Fibroblast of gingiva (primary cell): ENCODE measurements around the gene GATAD1.
A peak's percentile ranks its signal among the peaks of the same experiment; 100 is the strongest.
"Not testable (repeated sequence)": the region's sequence is repeated elsewhere in the genome, so short reads cannot be mapped to it uniquely, and the experiment has no call there.

ENCODE experiments used
- DNase-seq: peaks from one replicate; pipeline ENCODE4 v3.0.0-alpha.2; 2011; ENCODE audit warnings: low read depth

Gene GATAD1

DNA sequence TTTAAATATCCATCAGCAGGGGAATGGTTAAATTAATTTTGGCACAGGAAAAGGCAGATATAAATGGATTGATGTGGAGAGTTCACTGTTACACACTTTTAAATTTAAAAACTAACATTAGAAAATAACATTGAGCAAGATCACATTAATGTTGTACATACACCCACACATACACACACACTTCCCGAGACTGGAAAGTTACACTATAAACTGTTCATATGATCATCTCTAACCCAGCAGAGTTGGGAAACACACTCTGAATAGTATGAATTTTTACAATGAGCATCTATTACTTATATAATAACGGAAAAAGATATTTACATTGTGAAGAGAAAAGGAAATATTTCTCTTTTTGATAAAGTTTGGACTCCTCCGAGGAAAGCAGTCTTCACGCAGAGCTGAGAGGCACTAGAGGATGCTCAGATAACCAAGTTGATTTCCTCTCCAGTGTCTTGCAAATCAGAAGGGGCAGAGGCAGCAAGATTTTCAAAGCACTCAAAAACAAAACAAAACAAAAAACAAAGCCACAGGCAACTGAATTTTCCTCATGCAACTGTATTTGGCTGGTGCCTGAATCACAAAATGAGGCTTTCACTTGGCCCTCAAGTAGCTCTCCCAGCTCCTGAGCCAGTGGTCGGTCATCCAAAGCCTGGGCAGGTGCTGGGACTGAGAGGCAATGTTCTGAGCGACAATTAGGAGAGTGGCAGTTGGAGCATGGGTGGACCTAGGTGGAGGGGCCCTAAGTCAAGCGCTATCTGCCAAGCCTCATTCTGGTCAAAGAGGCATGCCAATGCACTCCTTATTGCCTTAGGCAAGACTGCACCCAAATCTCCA, 10.5 kb upstream of the GATAD1 start:
- no peak for DNase-seq

GRCh38 chr7:92437956-92438491, 9.3 kb upstream of the GATAD1 start:
- no peak for DNase-seq

DNA sequence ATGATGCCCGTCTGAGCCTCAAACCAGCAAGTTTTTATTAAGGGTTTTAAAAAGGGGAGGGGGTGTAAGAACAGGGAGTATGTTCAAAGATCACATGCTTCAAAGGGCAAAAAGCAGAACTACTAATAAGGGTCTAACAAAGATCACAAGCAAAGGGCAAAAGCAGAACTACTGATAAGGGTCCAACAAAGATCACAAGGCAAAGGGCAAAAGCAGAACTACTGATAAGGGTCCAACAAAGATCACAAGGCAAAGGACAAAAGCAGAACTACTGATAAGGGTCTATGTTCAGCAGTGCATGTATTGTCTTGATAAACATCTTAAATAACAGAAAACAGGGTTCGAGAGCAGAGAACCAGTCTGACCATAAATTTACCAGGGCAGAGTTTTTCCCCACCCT, 4.6 kb upstream of the GATAD1 start:
- DNase-seq: not testable (repeated sequence)

GRCh38 chr7:92446869-92447344, 375 bp upstream of the GATAD1 start:
- no peak for DNase-seq

GRCh38 chr7:92448205-92448747, 994 bp downstream of the GATAD1 start:
- peak; percentile 50 for DNase-seq

DNA sequence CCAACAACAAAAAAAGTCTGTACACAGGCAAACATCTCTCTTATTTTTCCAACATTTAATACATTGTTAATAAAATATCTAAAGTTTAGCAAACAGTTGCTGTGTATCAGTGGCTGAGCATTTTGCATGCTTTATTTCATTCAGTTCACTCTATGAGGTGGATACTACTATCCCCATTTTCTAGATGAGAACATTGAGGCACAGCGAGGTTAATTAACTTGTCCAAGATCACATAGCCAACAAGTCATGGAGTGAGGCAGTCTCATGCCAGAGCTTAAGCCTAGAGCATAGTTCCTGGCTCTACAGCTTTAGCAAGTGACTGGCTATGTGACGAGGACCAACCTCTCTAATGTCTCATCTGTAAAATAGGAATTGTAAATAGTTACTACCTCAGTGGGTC, 4.4 kb downstream of the GATAD1 start:
- no peak for DNase-seq

GRCh38 chr7:92456236-92456635, 9.0 kb downstream of the GATAD1 start:
- no peak for DNase-seq

- no peak for DNase-seq
Observed at GRCh38 chr7:92460109-92460508, 12.8 kb downstream of the GATAD1 start.

GRCh38 chr7:92460510-92460909, 13.2 kb downstream of the GATAD1 start:
- no peak for DNase-seq

DNA sequence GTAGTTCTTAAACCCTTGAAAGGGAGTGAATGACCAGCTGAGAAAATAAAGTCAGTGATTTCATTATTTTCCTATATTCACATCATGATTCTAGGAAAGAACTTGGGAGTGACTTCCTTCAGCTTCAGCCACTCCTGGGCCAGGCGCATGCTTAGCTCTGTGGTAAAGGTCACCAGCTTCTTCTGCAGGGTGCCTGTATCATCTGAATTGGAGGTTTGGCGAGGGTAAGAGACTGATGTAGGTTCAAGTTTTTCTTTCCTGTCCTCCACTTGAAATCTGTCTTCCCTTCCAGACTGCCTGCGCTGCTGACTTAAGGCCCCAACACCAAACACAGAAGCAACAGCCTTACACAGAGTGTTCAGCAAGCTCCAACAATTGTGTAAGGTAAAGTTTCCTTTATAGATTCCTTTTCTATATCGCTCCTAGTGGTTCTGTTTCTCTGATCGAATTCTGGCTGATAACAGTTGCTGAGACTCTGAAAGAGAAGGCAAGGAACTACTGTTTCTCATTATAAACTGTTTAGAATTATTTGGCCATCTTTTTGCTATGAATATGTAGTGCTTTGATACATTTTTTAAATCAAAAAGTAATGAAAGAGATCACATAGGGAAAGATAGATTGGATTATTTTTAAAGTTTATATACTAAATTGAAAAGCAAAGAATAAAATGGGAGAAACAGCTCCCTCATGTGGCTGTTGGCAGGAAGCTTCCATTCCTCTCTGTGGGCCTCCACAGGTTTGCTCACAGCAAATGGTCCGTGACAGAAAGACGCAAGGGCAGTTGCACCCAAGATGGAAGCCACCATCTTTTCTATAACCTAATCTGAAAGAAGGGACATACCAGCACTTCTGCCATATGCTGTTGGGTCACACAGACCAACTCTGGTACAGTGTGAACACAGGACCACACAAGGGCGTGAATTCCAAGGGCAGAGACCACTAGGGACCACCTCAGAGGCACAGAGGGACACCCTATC, 14.0 kb downstream of the GATAD1 start:
- peak; percentile 26 for DNase-seq

GRCh38 chr7:92462560-92462959, 15.3 kb downstream of the GATAD1 start:
- no peak for DNase-seq

GRCh38 chr7:92464515-92464914, 17.2 kb downstream of the GATAD1 start:
- DNase-seq: no peak

- no peak for DNase-seq
Observed at GRCh38 chr7:92466682-92467081, 19.4 kb downstream of the GATAD1 start.

GRCh38 chr7:92468589-92468988, 21.3 kb downstream of the GATAD1 start:
- not testable (repeated sequence) for DNase-seq

- DNase-seq: not testable (repeated sequence)
Observed at GRCh38 chr7:92473989-92474388, 26.7 kb downstream of the GATAD1 start.

GRCh38 chr7:92475261-92475770, 28.0 kb downstream of the GATAD1 start:
- not testable (repeated sequence) for DNase-seq

DNA sequence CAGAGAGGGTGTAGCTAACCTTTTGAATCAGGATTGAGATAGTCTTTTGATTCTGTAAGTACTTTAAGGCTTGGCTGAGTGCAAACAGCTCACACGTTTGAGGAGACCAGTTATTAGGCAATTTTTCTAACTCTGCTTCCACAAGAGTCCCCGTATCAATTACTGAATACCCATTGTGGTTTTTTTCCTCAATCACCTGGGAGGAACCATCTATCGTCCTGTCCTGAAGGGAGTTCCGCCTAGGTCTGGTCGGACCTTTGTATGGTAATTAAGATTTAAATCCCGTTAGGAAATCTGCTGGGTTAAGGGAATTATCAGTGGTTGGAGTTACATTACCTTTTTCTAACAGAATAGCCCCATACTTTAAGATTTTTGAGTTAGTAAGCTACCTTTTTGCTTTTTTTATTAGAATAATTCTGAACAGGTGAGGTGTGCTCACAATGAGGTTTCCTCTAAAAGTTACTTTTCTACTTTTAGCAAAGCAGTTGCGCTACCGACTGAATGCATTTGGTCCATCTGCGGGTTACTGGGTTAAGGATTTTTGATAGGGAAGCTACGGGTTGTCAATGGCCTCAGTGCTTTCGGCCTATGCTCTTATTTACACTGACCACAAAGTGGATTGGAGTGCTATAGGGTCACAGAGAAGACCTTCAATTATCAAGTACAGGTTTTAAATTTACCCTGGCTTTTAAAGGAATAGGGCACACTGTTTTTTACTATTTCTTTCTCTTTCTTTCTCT, 28.7 kb downstream of the GATAD1 start:
- DNase-seq: not testable (repeated sequence)

DNA sequence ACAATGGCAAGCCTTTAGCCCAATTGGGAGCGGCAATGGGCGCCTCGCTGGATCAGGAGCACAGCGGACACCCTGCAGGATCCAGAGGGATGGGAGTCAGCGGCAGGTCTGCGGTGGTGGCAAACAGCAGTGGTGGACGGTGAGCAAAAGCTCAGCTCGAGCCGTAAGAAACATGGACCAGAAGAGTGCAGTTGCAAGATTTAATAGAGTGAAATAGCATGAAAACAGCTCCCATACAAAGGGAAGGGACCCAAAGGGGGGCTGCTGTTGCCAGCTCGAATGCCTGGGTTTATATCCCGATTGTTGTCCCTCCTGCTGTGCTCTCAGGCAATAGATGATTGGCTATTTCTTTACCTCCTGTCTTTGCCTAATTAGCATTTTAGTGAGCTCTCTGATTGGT, 30.4 kb downstream of the GATAD1 start, which contains the start of gene ERVW-1:
ERVW-1 (minus strand) TSS at position 266 of the 400 bp plus-strand sequence. CDS start 7,565 bp downstream, outside the sequence.
- not testable (repeated sequence) for DNase-seq

DNA sequence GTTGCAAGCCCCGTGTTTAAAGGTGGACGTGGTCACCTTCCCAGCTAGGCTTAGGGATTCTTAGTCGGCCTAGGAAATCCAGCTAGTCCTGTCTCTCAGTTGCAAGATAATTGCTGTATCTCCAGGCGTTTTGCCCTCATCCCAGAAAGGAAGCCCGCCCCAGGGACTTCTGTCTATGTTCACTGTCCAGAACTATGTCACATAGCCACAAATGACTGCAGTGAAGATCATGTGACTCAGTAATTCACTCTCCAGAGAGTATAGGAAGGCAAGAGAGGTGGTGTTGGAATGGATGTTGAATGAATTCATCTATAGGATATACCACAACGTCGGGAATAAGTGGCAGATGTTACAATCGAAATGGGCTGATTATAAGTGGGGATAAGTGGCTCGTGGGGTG, 30.8 kb downstream of the GATAD1 start:
- no peak for DNase-seq

DNA sequence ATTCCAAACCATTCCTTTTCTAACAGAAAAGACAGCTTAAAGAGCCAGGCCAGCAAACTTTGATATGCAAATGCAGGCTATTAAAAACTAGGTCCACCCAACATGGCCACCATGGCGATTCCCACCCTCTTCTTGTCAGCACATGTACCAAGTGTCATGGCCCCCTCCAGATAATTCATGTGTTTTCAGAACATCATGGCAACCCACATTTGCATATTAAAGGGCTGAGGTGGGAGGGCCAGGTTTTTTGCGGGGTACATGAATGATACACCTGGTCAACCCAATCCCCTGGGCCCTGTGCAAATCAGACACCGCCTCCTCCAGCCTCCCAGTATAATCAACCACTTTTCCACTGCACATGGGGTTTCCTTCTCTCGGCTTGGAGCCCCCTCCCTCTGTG, 31.4 kb downstream of the GATAD1 start:
- no peak for DNase-seq

GRCh38 chr7:92479146-92479545, 31.9 kb downstream of the GATAD1 start:
- DNase-seq: not testable (repeated sequence)
